A549 (cell line): Measurements from ENCODE around the gene RNH1.

Experiments
- CTCF ChIP-seq: fragments of >200 bp; sonication (Bioruptor Twin); formaldehyde crosslinking; IDR thresholded peaks from 3 replicates; pipeline ENCODE4 v1.5.1; 2016
- POLR2A ChIP-seq: IDR thresholded peaks from 2 replicates; pipeline ENCODE4 v1.6.1; 2012; ENCODE audit warnings: mild to moderate bottlenecking, low read length

GRCh38 chr11:451738-452137 lies 55.3 kb downstream of the RNH1 start:
- TF ChIP-seq POLR2A (no peak), CTCF (no peak)
